Renal pelvis (tissue), 4 donors: ENCODE results near the gene MEIS2. TPM values are rescaled to one million over a fixed set of nuclear protein-coding genes. Genes with fewer than 3 reads are reported as not detected.

Experiments
- DNase-seq: peaks from one replicate; pipeline ENCODE4 v3.0.0-alpha.2; 2013
- polyA plus RNA-seq, 3 donors: library from polyadenylated mRNA; unstranded; fragments of 120-200 nt; gene quantifications; one replicate each; pipeline ENCODE4 v1.2.1, GENCODE V29; 2013; ENCODE audit not compliant: insufficient read length in 3 of 3

Gene MEIS2
- polyA plus RNA-seq, 3 donors = 114 to 142 (median 138) TPM

- no peak for DNase-seq
Observed at GRCh38 chr15:37100966-37101215, 542 bp upstream of the MEIS2 start.

- no peak for DNase-seq
Observed at GRCh38 chr15:37099319-37100108, 835 bp downstream of the MEIS2 start.

DNA sequence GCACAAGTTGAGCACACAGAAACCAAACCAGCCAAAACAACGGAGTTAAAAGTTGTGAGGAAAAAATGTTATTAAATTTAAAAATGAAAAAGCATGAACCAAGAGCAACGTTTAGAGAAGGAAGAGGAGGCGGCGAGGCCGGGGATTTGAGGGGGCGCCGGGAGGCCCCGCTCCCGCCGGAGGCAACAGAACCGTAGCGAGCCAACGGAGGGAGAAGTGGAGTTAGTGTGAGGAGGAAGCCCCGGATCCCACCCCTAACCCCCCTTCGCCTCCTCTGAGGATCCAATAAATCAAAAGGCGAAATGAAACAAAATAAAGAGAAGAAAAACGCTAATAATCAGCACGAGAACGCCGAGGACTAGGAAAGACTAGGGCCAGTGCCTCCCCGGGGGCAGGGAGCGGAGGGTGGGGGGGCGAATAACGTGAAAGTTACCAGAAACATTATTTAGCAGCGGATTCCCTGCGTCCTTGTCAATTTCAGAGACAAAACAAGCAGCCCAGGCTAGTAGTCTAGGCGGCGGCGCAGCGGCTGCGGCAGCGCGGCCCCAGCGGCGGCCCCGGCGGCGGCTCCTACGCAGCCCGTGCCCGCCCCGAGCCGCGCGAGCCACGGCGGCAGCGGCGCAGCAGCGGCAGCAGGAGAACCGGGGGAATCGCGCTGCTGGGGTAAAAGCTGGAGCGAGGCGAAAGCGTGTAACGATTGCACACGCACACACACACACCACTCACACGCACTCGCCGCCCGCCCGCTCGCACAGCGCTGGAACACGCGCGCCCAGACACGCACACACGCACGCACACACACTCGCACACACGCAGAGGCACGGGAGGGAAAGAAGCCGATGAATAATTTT, 1.7 kb downstream of the MEIS2 start:
- no peak for DNase-seq

DNA sequence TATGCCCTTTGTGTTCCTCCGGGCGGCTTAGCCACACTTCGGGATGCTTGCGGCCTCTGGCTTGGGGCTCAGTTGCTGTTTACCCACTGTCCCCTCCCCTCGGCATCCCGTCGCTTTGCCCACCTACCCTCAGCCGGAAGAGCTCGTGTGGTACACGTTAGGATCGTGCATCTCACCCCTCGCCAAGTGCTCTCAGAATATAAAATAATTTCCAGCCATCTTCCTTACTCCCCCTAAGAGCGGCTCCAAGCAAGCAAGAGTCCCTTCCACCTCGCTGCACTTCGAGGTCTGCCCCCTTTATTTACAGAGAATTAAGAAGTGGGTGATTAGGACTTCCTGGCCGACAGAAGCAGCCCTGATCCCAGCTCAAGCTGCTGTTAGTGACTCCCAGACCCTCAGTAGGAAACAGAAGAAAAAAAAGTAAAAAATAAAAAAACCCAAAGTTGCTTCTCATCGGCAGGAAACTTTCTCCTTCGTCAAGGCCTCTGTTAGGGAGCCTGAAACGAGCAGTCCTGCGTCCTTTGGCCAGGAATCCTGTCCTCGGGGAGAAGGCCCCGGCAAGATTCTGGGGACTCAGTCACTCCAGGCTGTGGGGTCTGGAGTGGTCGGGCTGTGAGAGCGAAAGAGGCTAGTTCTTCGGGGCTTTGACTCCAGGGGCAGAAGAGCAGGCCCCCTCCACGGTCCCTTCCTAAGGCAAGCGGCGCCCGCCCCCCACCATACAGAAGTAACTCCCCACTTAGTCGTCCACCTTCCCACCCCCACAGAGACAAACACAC, 3.0 kb downstream of the MEIS2 start:
- DNase-seq = no peak

DNA sequence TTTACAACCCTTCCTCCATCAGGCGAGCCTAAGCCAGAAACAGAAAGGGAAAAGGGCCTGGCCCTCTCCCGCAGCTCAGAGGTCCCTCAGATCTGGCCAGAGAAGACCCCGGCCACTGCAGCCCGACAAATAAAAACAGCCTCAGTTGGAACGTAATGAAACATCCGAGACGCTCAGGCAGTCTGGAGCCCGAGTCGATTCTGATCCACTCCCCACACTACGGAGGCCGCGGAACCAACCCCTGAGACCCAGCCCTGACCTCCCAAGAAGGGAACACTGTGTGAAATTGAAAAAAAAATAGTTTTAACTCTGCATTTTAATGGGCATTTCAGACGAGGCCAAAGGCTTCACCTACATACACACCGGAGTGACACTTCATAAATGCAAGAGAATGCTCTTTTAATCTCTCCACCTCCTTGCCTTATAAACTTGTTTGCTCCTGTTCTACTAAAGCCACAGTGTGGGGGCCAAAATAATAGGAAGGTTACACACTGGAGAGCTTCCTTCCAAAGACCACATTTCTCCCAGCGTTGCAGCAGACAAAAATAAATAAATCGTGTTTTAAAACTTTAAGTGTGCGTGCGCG, 3.7 kb downstream of the MEIS2 start:
- no peak for DNase-seq

GRCh38 chr15:37095770-37096557, 4.4 kb downstream of the MEIS2 start:
- no peak for DNase-seq

- DNase-seq = no peak
Observed at GRCh38 chr15:37094915-37095711, 5.2 kb downstream of the MEIS2 start.

DNA sequence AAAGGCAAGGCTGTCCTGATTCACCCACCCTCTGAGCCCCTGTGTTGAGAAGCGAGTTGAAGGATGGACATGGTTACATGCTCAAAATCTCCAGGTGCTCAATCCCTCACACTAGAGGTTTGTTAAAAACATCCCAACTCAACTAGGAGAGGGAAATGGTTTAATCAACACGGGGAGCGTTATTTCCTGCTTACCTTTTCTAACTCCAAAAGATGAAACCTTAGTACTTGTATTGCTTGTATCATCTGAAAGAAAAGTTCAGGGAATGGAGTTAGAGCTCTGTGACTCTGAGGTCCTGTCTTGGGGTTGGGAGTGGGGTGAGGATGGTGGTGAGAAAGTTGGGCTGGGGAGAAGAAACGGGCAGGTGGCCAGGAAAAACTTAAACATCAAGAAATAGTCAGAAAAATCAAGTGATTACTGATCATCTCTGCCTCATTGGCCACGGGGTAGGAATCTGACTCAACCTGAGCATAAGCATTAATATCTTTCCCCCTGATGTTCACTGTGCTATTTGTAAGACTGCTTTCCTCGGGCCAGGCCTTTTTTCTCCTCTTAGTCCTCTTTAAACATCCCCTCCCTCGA, 5.9 kb downstream of the MEIS2 start:
- DNase-seq = no peak

- DNase-seq = no peak
Observed at GRCh38 chr15:37093480-37094332, 6.6 kb downstream of the MEIS2 start.

DNA sequence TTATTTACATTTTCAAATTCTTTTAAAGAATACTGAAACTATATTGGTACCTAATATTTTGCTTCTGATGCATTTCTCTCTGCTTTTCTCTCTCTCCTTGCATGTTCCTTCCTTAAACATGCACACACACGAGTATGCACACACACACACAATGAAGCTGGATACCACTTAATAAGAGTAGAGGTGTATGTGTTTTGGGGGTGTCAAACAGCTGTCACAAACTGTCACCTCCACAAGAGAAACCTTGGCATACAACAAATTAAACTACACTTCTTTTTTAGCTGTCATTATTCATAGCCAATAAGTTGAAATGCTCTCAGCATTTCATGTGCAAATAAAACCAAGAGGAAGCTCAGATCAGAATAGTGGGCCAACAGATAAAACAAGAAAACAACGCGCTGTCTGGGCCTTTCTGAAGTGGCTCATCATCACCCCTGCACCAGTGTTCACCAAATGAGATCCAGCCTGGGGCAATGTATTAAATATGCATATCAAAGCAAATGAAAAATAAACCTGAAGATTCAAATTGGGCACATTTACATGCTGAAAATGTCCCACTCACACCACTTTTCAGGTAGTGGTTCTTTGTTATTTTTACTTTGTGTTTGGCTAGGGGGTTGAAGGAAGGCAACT, 9.7 kb downstream of the MEIS2 start:
- no peak for DNase-seq

- DNase-seq = no peak
Observed at GRCh38 chr15:37088436-37088835, 11.9 kb downstream of the MEIS2 start.

DNA sequence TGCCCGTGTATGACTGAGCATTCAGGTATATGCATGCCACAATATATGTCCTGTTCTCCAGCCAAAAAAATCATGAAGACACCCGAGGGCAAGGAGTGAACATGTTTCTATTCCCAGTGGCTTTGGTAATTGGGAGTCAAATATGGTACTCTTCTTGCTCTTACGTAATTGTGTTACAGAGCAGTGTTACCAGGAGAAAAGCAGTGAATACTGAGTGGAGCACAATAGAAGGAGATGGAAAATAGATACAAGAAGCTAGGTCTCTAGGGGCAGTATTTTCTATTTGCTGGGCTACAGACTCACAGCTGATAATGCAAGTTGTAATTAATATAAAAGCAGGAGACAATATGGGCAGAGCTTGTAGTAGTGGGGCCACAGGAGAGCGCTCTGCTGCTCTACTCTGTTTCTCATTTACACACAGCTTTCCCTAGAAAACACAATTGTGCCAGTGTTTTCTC, 13.2 kb downstream of the MEIS2 start:
- DNase-seq = no peak

DNA sequence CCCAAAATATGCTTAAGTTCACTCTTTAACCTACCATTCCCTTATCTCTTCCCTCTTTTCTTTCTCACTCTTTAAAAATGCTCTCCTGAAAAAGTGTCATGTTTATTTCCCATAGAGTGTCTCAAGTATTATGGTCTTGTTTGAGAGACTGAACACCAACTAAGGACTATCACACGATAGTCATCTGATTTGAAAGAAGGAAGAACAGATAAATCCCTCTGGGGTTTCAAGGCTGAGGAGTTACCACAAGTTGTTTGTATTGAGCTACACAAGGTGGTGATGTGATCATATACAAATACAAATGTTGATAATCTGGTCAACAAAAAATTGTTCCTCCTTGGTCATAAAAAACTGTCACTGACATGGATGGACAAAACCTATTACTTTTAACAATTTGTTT, 13.8 kb downstream of the MEIS2 start:
- no peak for DNase-seq

DNA sequence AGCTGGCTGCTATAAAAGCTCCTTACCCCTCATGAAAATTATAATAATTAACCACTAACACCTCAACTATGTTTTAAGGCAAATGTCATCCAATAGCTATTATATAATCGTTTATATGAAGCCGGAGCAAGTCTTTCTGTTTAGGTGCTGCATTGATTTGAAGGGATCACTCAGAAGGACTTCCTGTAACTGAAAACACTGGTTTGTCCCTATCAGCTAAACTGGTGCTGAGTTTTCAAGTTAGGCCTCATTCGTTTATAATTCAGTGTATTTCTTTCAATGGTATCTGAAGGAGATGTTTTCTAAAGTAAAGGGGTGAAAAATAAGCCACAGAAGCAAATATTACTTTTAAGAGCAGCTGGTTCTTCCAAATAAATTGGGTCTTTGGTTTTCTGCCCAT, 14.2 kb downstream of the MEIS2 start:
- no peak for DNase-seq

- DNase-seq = no peak
Observed at GRCh38 chr15:37084602-37085001, 15.7 kb downstream of the MEIS2 start.

- DNase-seq = no peak
Observed at GRCh38 chr15:37083610-37084009, 16.7 kb downstream of the MEIS2 start.

- DNase-seq = peak; percentile 78
Observed at GRCh38 chr15:37081983-37082382, 18.4 kb downstream of the MEIS2 start.

DNA sequence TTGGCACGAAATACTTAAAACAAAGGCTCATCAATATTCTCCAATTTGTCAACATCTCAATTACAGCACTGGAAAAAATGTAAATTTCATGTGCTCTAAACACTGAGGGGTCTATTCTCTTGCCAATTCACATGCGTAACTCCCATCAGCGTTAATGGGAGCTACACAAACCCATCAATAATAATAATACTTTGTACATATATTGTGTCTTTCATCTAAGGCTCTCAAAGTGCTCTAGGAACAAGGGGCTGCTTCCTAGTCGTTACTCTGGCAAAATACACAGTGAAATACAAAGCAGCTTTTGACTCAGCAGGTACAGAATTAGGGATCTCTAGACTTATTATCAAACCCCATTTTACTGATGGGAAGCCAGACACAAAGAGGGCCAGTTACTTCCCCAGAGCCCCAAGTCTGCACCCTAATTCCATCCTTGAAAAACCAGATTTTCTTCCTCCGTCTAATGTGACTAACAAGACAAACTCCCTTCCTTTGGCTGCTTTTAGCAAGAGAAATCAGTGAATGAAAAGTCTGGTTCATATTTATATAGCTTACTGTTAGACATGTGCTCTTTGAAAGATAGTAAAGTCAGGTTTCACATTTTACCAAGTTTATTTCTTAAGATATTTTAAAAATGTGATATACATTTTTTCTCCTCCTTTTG, 20.0 kb downstream of the MEIS2 start:
- no peak for DNase-seq
